B cell (primary cell): ENCODE measurements around the gene HERPUD1. TPM values are rescaled to one million over a fixed set of nuclear protein-coding genes. Genes with fewer than 3 reads are reported as not detected.

Experiments
- ATAC-seq: fragments of 200-7000 bp; cut with Tn5 transposase; one replicate; pipeline ENCODE4 v1.10.0; 2021; ENCODE audit warnings: low read depth, mild to moderate bottlenecking, moderate number of reproducible peaks, moderate library complexity
- CTCF ChIA-PET: fragments of 350-600 bp; sonication (Branson Sonifier 250); formaldehyde crosslinking; loops from one replicate; lab custom pipeline; 2021; ENCODE audit warnings: antibody characterized with exemption, inconsistent platforms; lab: Charles Lee
- POLR2A ChIA-PET: fragments of 350-600 bp; sonication (Branson Sonifier 250); formaldehyde crosslinking; loops from one replicate; lab custom pipeline; 2021; ENCODE audit warnings: antibody characterized with exemption; lab: Charles Lee
- DNase-seq: peaks from one replicate; pipeline ENCODE4 v3.0.0; 2013
- H2AFZ ChIP-seq: 2 replicates; pipeline ENCODE4 v1.6.1; 2012; ENCODE audit warnings: mild to moderate bottlenecking, low read depth, low read length; ENCODE audit not compliant: insufficient read depth, poor library complexity, severe bottlenecking
- H3K27ac ChIP-seq, 2 donors: 1 replicate in 1 of 2; 2 replicates in 1 of 2; pipeline ENCODE4 v1.5.1; 2012 to 2013; ENCODE audit warnings: low read length in 2 of 2, mild to moderate bottlenecking in 2 of 2, moderate library complexity in 1 of 2
- H3K27me3 ChIP-seq, 4 experiments: fragments of 200-600 bp in 1 of 4; sonication (generic) in 1 of 4; replicated peaks in 1 of 4; 1 replicate in 2 of 4; 2 replicates in 2 of 4; pipeline versions ENCODE4 v1.6.1 to v1.7.0; 2013 to 2016; ENCODE audit warnings: low read length in 3 of 4, mild to moderate bottlenecking in 2 of 4, mixed read lengths in 1 of 4, moderate library complexity in 1 of 4; ENCODE audit not compliant: insufficient read depth in 4 of 4, control insufficient read depth in 3 of 4; ENCODE audit errors: control extremely low read depth in 1 of 4
- H3K36me3 ChIP-seq, 2 experiments: replicated peaks in 1 of 2; 1 replicate in 1 of 2; 2 replicates in 1 of 2; pipeline versions ENCODE4 v1.6.1 to v1.7.1; 2013; ENCODE audit warnings: low read length in 1 of 2; ENCODE audit not compliant: insufficient read depth in 2 of 2, control insufficient read depth in 1 of 2; ENCODE audit errors: control extremely low read depth in 1 of 2, extremely low read depth in 1 of 2
- H3K4me1 ChIP-seq, 2 donors: fragments of 200-600 bp in 1 of 2; sonication (generic) in 1 of 2; 1 replicate in 1 of 2; 2 replicates in 1 of 2; pipeline versions ENCODE4 v1.5.1 to v1.6.1; 2013 to 2017; ENCODE audit warnings: low read length in 2 of 2; ENCODE audit not compliant: control insufficient read depth in 2 of 2, insufficient read depth in 2 of 2
- H3K4me2 ChIP-seq: replicated peaks from 2 replicates; pipeline ENCODE3; 2012; ENCODE audit warnings: mild to moderate bottlenecking, low read depth, low read length; ENCODE audit not compliant: poor library complexity, severe bottlenecking
- H3K4me3 ChIP-seq, 5 experiments: fragments of 200-600 bp in 1 of 5; sonication (generic) in 1 of 5; 1 replicate in 3 of 5; 2 replicates in 2 of 5; pipeline versions ENCODE4 v1.5.1 to v1.7.0; 2011 to 2016; ENCODE audit warnings: low read length in 4 of 5, mild to moderate bottlenecking in 4 of 5, low read depth in 2 of 5, control low read depth in 1 of 5, moderate library complexity in 1 of 5; ENCODE audit not compliant: insufficient read depth in 1 of 5; ENCODE audit errors: control extremely low read depth in 1 of 5, extremely low read depth in 1 of 5
- H3K79me2 ChIP-seq: fragments of 200-600 bp; sonication (generic); one replicate; pipeline ENCODE4 v1.6.0; 2016; ENCODE audit warnings: low read length; ENCODE audit not compliant: control insufficient read depth, insufficient read depth
- H3K9ac ChIP-seq: fragments of 200-600 bp; sonication (generic); 2 replicates; pipeline ENCODE4 v1.6.1; 2017; ENCODE audit warnings: mild to moderate bottlenecking, low read length, moderate library complexity
- H3K9me3 ChIP-seq, 3 donors: one replicate each; pipeline versions ENCODE4 v1.6.1 to v1.7.1; 2013; ENCODE audit warnings: low read length in 2 of 3; ENCODE audit not compliant: control insufficient read depth in 2 of 3, insufficient read depth in 1 of 3; ENCODE audit errors: control extremely low read depth in 1 of 3
- H4K20me1 ChIP-seq: 2 replicates; pipeline ENCODE4 v1.6.0; 2012; ENCODE audit warnings: mild to moderate bottlenecking, low read length; ENCODE audit not compliant: insufficient read depth, control insufficient read depth, poor library complexity, severe bottlenecking
- H3K27ac Mint-ChIP-seq: one replicate; pipeline ENCODE4 v1.8.0; 2021; ENCODE audit warnings: mixed read lengths
- H3K27me3 Mint-ChIP-seq: one replicate; pipeline ENCODE4 v1.8.0; 2021; ENCODE audit warnings: mixed read lengths
- H3K4me1 Mint-ChIP-seq: one replicate; pipeline ENCODE4 v1.8.0; 2021; ENCODE audit warnings: mixed read lengths
- H3K4me3 Mint-ChIP-seq: one replicate; pipeline ENCODE4 v1.8.0; 2021; ENCODE audit warnings: mixed read lengths
- H3K9me3 Mint-ChIP-seq: one replicate; pipeline ENCODE4 v1.8.0; 2022; ENCODE audit warnings: mixed read lengths; ENCODE audit not compliant: insufficient read depth
- EZH2 ChIP-seq: IDR thresholded peaks from 2 replicates; pipeline ENCODE4 v1.6.1; 2012; ENCODE audit warnings: borderline replicate concordance, low read depth, mild to moderate bottlenecking, moderate library complexity, low read length; ENCODE audit not compliant: insufficient read depth, poor library complexity, severe bottlenecking
- WGBS: methylation state at CpG from one replicate; pipeline ENCODE4 v1.1.5; 2013; ENCODE audit warnings: missing lambda C conversion rate; ENCODE audit not compliant: insufficient coverage; 5-methylcytosine and 5-hydroxymethylcytosine counted together
- intact Hi-C: fragments of 100-400 bp; cut with micrococcal nuclease; formaldehyde crosslinking; loops from one replicate; pipeline ENCODE4 v1.10.0; 2022
- polyA plus RNA-seq: library from polyadenylated mRNA; depleted of rRNA; stranded (reverse); fragments of >200 nt; gene quantifications from 2 replicates; pipeline ENCODE4 v1.2.3, GENCODE V29; 2012
- total RNA-seq, 2 donors: library from RNA; stranded (reverse); fragments of 120-200 nt in 1 of 2; gene quantifications; 1 replicate in 1 of 2; 2 replicates in 1 of 2; pipeline versions ENCODE4 v1.2.3 to v1.2.4, GENCODE V29; 2013 to 2022
- TF ChIP-seq, protein P1 (sequence below): fragments of 200-600 bp; IDR thresholded peaks from one replicate; pipeline ENCODE4 v1.8.0; 2022; ENCODE audit warnings: antibody characterized with exemption, mild to moderate bottlenecking

Gene HERPUD1
- total and polyA plus RNA-seq, 2 donors (not counting 1 experiment from before 2014, with no cell fraction given) = 273 to 1,041 TPM

DNA sequence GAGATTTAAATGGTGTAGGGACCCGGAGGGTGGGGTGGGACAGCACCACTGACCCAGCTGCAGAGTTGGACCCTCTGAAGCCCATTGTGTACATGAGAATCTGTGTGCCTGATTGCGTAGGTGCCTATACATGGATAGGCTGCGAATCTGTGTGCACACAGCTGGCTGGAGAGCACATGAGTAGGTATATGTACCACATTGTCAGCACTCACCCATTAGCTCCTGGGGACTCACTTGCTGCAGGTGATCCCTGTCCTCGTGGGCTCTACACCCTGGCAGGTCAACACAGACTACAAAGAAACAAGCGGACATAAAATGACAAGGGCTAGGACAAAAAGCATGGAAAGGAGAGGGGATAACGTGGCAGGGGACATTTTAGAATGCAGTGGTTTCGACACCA, 18.5 kb downstream of the HERPUD1 start:
- Mint-ChIP-seq H3K27ac (peak overlapping the region; percentile 83), H3K9me3 (no peaks in the 10 kb centered on the region), H3K4me1 (peaks cover 41% of the 10 kb centered on the region), H3K27me3 (no peaks in the 10 kb centered on the region), H3K4me3 (peak overlapping the region; percentile 68)
- no peak overlapping the region for H3K4me3 ChIP-seq
- peaks cover 24 to 26% of the 10 kb centered on the region in 2 donors for H3K4me1 ChIP-seq
- CTCF ChIA-PET = interaction anchor here (0.9 to 11.7 kb wide), 11 partner anchors 9 to 141 kb away, joined by 3 to 118 read pairs (median 7); partner anchors contain the start of genes CETP and SLC12A3
- intact Hi-C loops = loop anchor here (5.0 kb wide), 1 partner anchor 38 kb away; no protein-coding TSS in a partner anchor
- H3K27ac ChIP-seq = peak overlapping the region; percentile 41 to 58
- no peak overlapping the region for H2AFZ ChIP-seq
- H3K36me3 ChIP-seq = peaks cover 0 to 15% of the 10 kb centered on the region in 2 experiments
- H3K27me3 ChIP-seq = no peaks in the 10 kb centered on the region
- no peaks in the 10 kb centered on the region for H3K79me2 ChIP-seq
- POLR2A ChIA-PET = interaction anchor here (0.6 to 3.1 kb wide), 10 partner anchors 9 to 96 kb away, joined by 3 to 22 read pairs (median 6); partner anchors contain the start of gene HERPUD1
- peak overlapping the region; percentile 68 for H3K4me2 ChIP-seq
- no peaks in the 10 kb centered on the region for H3K9me3 ChIP-seq
- no peaks in the 10 kb centered on the region for H4K20me1 ChIP-seq
- no peak overlapping the region for H3K9ac ChIP-seq
- no peak for ATAC-seq
- DNase-seq = no peak
- no peak for TF ChIP-seq EZH2
- TF ChIP-seq, protein P1, sequence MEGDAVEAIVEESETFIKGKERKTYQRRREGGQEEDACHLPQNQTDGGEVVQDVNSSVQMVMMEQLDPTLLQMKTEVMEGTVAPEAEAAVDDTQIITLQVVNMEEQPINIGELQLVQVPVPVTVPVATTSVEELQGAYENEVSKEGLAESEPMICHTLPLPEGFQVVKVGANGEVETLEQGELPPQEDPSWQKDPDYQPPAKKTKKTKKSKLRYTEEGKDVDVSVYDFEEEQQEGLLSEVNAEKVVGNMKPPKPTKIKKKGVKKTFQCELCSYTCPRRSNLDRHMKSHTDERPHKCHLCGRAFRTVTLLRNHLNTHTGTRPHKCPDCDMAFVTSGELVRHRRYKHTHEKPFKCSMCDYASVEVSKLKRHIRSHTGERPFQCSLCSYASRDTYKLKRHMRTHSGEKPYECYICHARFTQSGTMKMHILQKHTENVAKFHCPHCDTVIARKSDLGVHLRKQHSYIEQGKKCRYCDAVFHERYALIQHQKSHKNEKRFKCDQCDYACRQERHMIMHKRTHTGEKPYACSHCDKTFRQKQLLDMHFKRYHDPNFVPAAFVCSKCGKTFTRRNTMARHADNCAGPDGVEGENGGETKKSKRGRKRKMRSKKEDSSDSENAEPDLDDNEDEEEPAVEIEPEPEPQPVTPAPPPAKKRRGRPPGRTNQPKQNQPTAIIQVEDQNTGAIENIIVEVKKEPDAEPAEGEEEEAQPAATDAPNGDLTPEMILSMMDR = no peak
- WGBS = 80% methylated on average over 6 of the region's 7 CpGs
